ENCODE measurements around the gene RUNX1. TPM values are rescaled to one million over a fixed set of nuclear protein-coding genes. Genes with fewer than 3 reads are reported as not detected.

Gene RUNX1
- total and polyA plus RNA-seq, 4 donors = 23.3 to 100 (median 33.4) TPM

DNA sequence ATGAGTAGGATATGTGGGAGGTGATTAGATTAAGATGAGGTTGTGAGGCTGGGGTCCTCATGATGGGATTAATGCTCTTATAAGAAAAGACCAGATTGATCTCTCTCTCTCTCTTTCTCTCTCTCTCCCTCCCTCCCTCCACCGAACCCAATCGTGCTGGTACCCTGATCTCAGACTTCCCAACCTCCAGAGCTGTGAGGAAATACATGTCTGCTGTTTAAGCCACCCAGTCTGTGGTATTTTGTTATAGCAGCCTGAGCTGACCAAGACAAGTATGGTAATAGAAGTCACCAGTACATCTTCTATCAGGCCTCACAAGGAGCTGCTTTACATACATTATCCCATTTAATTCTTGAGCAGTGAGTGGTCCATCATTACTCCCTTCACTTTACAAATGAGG is 149.8 kb downstream of the RUNX1 start:
- TF ChIP-seq, protein P1, sequence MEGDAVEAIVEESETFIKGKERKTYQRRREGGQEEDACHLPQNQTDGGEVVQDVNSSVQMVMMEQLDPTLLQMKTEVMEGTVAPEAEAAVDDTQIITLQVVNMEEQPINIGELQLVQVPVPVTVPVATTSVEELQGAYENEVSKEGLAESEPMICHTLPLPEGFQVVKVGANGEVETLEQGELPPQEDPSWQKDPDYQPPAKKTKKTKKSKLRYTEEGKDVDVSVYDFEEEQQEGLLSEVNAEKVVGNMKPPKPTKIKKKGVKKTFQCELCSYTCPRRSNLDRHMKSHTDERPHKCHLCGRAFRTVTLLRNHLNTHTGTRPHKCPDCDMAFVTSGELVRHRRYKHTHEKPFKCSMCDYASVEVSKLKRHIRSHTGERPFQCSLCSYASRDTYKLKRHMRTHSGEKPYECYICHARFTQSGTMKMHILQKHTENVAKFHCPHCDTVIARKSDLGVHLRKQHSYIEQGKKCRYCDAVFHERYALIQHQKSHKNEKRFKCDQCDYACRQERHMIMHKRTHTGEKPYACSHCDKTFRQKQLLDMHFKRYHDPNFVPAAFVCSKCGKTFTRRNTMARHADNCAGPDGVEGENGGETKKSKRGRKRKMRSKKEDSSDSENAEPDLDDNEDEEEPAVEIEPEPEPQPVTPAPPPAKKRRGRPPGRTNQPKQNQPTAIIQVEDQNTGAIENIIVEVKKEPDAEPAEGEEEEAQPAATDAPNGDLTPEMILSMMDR (IDR thresholded peaks at IDR 0.05; ENCODE audit: control extremely low read depth, extremely low read depth) = no peak
- no peak overlapping the region for H3K4me3 ChIP-seq
- no peak overlapping the region for H3K27ac ChIP-seq (ENCODE audit: low read depth in 1 of 2, low read length in 1 of 2)
- H3K27me3 ChIP-seq (ENCODE audit: control insufficient read depth in 3 of 3, insufficient read depth in 3 of 3, low read length in 2 of 3) = peaks cover 0 to 12% (median 10%) of the 10 kb centered on the region in 3 donors
- H3K4me1 ChIP-seq (ENCODE audit: control insufficient read depth in 5 of 5, insufficient read depth in 5 of 5, low read length in 5 of 5) = no peaks in the 10 kb centered on the region
- H3K9me3 ChIP-seq (ENCODE audit: control insufficient read depth in 4 of 4, insufficient read depth in 3 of 4, low read length in 3 of 4) = peaks cover 0 to 5% (median 3%) of the 10 kb centered on the region in 4 donors
- 83 to 92% methylated on average over 2 of the region's 2 CpGs for WGBS, 2 donors
- H3K36me3 ChIP-seq (ENCODE audit: control insufficient read depth in 4 of 4, insufficient read depth in 4 of 4, low read length in 4 of 4) = no peaks in the 10 kb centered on the region
- DNase-seq (no peak), ATAC-seq (ENCODE audit: insufficient read depth, low FRiP score) (no peak)
- no peak overlapping the region for H3K9ac ChIP-seq (ENCODE audit: insufficient read depth in 1 of 2, low read length in 2 of 2)

GRCh38 chr21:34897828-34898227 is 151.3 kb downstream of the RUNX1 start:
- H3K4me1 ChIP-seq (ENCODE audit: control insufficient read depth in 5 of 5, insufficient read depth in 5 of 5, low read length in 5 of 5) = no peaks in the 10 kb centered on the region
- TF ChIP-seq, protein P1 (IDR thresholded peaks at IDR 0.05; ENCODE audit: control extremely low read depth, extremely low read depth) = no peak
- ATAC-seq (ENCODE audit: insufficient read depth, low FRiP score) (no peak), DNase-seq (no peak)
- peaks cover 0 to 5% (median 3%) of the 10 kb centered on the region in 4 donors for H3K9me3 ChIP-seq (ENCODE audit: control insufficient read depth in 4 of 4, insufficient read depth in 3 of 4, low read length in 3 of 4)
- peaks cover 0 to 25% (median 25%) of the 10 kb centered on the region in 3 donors for H3K27me3 ChIP-seq (ENCODE audit: control insufficient read depth in 3 of 3, insufficient read depth in 3 of 3, low read length in 2 of 3)
- 61 to 89% methylated on average over 2 of the region's 2 CpGs for WGBS, 2 donors
- H3K4me3 ChIP-seq = no peak overlapping the region
- H3K36me3 ChIP-seq (ENCODE audit: control insufficient read depth in 4 of 4, insufficient read depth in 4 of 4, low read length in 4 of 4) = no peaks in the 10 kb centered on the region
- H3K9ac ChIP-seq (ENCODE audit: insufficient read depth in 1 of 2, low read length in 2 of 2) = no peak overlapping the region
- H3K27ac ChIP-seq (ENCODE audit: low read depth in 1 of 2, low read length in 1 of 2) = no peak overlapping the region

- WGBS, 2 donors = 73 to 88% methylated on average over 1 of the region's 1 CpG
- Histone ChIP-seq H3K27ac (ENCODE audit: low read depth in 1 of 2, low read length in 1 of 2) (no peak overlapping the region), H3K4me3 (no peak overlapping the region)
These were observed 154.7 kb downstream of the RUNX1 start for GRCh38 chr21:34894401-34894800.

More at GRCh38 chr21:34894401-34894800, 154.7 kb downstream of the RUNX1 start:
- Histone ChIP-seq H3K27me3 (ENCODE audit: control insufficient read depth in 3 of 3, insufficient read depth in 3 of 3, low read length in 2 of 3) (peaks cover 0 to 52% (median 47%) of the 10 kb centered on the region in 3 donors), H3K9ac (ENCODE audit: insufficient read depth in 1 of 2, low read length in 2 of 2) (no peak overlapping the region), H3K36me3 (ENCODE audit: control insufficient read depth in 4 of 4, insufficient read depth in 4 of 4, low read length in 4 of 4) (no peaks in the 10 kb centered on the region), H3K9me3 (ENCODE audit: control insufficient read depth in 4 of 4, insufficient read depth in 3 of 4, low read length in 3 of 4) (peaks cover 0 to 5% (median 3%) of the 10 kb centered on the region in 4 donors), H3K4me1 (ENCODE audit: control insufficient read depth in 5 of 5, insufficient read depth in 5 of 5, low read length in 5 of 5) (peaks cover 0 to 9% (median 0%) of the 10 kb centered on the region in 5 donors)
- DNase-seq = no peak
- TF ChIP-seq, protein P1 (IDR thresholded peaks at IDR 0.05; ENCODE audit: control extremely low read depth, extremely low read depth) = no peak
- ATAC-seq (ENCODE audit: insufficient read depth, low FRiP score) = no peak

Measured in lung (tissue), 12 donors.